GM18526 (cell line): ENCODE measurements around the gene CHAC1.

Experiments
- POLR2A ChIP-seq: IDR thresholded peaks from 3 replicates; pipeline ENCODE4 v1.6.1; 2011; ENCODE audit not compliant: insufficient read length; ENCODE audit errors: extremely low read depth

CHAC1 gene

GRCh38 chr15:40957581-40958051, 4.3 kb downstream of the CHAC1 start:
- no peak for TF ChIP-seq POLR2A

GRCh38 chr15:40958146-40958545, 4.9 kb downstream of the CHAC1 start:
- no peak for TF ChIP-seq POLR2A

- no peak for TF ChIP-seq POLR2A
Observed at GRCh38 chr15:40958723-40959122, 5.5 kb downstream of the CHAC1 start.

- no peak for TF ChIP-seq POLR2A
Observed at GRCh38 chr15:40959331-40960141, 6.3 kb downstream of the CHAC1 start.

GRCh38 chr15:40960151-40960885, 7.0 kb downstream of the CHAC1 start:
- TF ChIP-seq POLR2A, result no peak

- no peak for TF ChIP-seq POLR2A
Observed at GRCh38 chr15:40960925-40961324, 7.7 kb downstream of the CHAC1 start.

- TF ChIP-seq POLR2A, result no peak
Observed at GRCh38 chr15:40963201-40963600, 9.9 kb downstream of the CHAC1 start.

- no peak for TF ChIP-seq POLR2A
Observed at GRCh38 chr15:40964006-40964405, 10.7 kb downstream of the CHAC1 start.

- no peak for TF ChIP-seq POLR2A
Observed at GRCh38 chr15:40964634-40965033, 11.4 kb downstream of the CHAC1 start.

GRCh38 chr15:40968290-40969085, 15.2 kb downstream of the CHAC1 start:
- no peak for TF ChIP-seq POLR2A

GRCh38 chr15:40969363-40969762, 16.1 kb downstream of the CHAC1 start:
- no peak for TF ChIP-seq POLR2A

GRCh38 chr15:40974879-40975278, 21.6 kb downstream of the CHAC1 start:
- no peak for TF ChIP-seq POLR2A

- TF ChIP-seq POLR2A, result no peak
Observed at GRCh38 chr15:40976819-40977218, 23.5 kb downstream of the CHAC1 start.

- no peak for TF ChIP-seq POLR2A
Observed at GRCh38 chr15:40978141-40978540, 24.9 kb downstream of the CHAC1 start.

GRCh38 chr15:40978562-40978961, 25.3 kb downstream of the CHAC1 start:
- TF ChIP-seq POLR2A, result no peak
